HEK293 (cell line): ENCODE measurements around the gene IL6R.
A peak's percentile ranks its signal among the peaks of the same experiment; 100 is the strongest.

Source experiments
- CTCF ChIA-PET: fragments of 350-600 bp; formaldehyde crosslinking; extraction: SDS; loops from one replicate; lab custom pipeline; 2021; ENCODE audit warnings: antibody characterized with exemption; lab: Yijun Ruan, JAX
- POLR2A ChIA-PET: fragments of 300-600 bp; formaldehyde crosslinking; extraction: SDS; loops from one replicate; lab custom pipeline; 2020; ENCODE audit warnings: antibody characterized with exemption, inconsistent platforms; lab: Yijun Ruan, JAX
- H3K27ac ChIP-seq: fragments of 200-500 bp; sonication (Bioruptor generic); 2 replicates; pipeline ENCODE4 v1.5.1; 2014; ENCODE audit warnings: low read depth, low read length, control low read depth, inconsistent platforms; ENCODE audit errors: extremely low read depth
- H3K36me3 ChIP-seq, 2 experiments: fragments of 200-500 bp in 1 of 2; sonication (Bioruptor generic) in 1 of 2; 1 replicate in 1 of 2; 2 replicates in 1 of 2; pipeline ENCODE4 v1.5.1; 2014 to 2017; ENCODE audit warnings: inconsistent platforms in 2 of 2, low read length in 2 of 2; ENCODE audit not compliant: control insufficient read depth in 2 of 2, insufficient read depth in 1 of 2
- H3K4me1 ChIP-seq: fragments of 200-500 bp; sonication (Bioruptor generic); 2 replicates; pipeline ENCODE4 v1.5.1; 2014; ENCODE audit warnings: mild to moderate bottlenecking, low read length, inconsistent platforms; ENCODE audit not compliant: control insufficient read depth, insufficient read depth
- H3K4me3 ChIP-seq: 2 replicates; pipeline ENCODE4 v1.5.1; 2011; ENCODE audit warnings: low read depth, mild to moderate bottlenecking, control low read depth, low read length, moderate library complexity
- H3K9me3 ChIP-seq: fragments of 200-500 bp; sonication (Bioruptor generic); 2 replicates; pipeline ENCODE4 v1.5.1; 2014; ENCODE audit warnings: low read depth, low read length, inconsistent platforms; ENCODE audit not compliant: control insufficient read depth, insufficient read depth
- ZBTB1 ChIP-seq: fragments of 450-650 bp; formaldehyde crosslinking; IDR thresholded peaks from 2 replicates; pipeline ENCODE4 v1.5.1; 2016; ENCODE audit warnings: missing biosample characterization, missing genetic modification characterization
- ZNF175 ChIP-seq: fragments of 450-650 bp; formaldehyde crosslinking; IDR thresholded peaks from 2 replicates; pipeline ENCODE4 v1.5.1; 2016; ENCODE audit warnings: missing biosample characterization, missing genetic modification characterization
- ZNF473 ChIP-seq: fragments of 450-650 bp; formaldehyde crosslinking; IDR thresholded peaks from 2 replicates; pipeline ENCODE4 v1.5.1; 2017; ENCODE audit warnings: missing biosample characterization, missing genetic modification characterization
- ZNF600 ChIP-seq: fragments of 450-650 bp; formaldehyde crosslinking; IDR thresholded peaks from 2 replicates; pipeline ENCODE4 v1.5.1; 2016; ENCODE audit warnings: missing biosample characterization, missing genetic modification characterization
- ZNF610 ChIP-seq: fragments of 450-650 bp; formaldehyde crosslinking; IDR thresholded peaks from 2 replicates; pipeline ENCODE4 v1.5.1; 2016; ENCODE audit warnings: missing biosample characterization, missing genetic modification characterization, borderline replicate concordance
- ZNF670 ChIP-seq: fragments of 450-650 bp; formaldehyde crosslinking; IDR thresholded peaks from 2 replicates; pipeline ENCODE4 v1.5.1; 2016; ENCODE audit warnings: missing biosample characterization, missing genetic modification characterization, low read depth
- TF ChIP-seq, protein P1 (sequence below): fragments of 450-650 bp; formaldehyde crosslinking; IDR thresholded peaks from 2 replicates; pipeline ENCODE4 v1.5.1; 2016; ENCODE audit warnings: missing biosample characterization, missing genetic modification characterization
- TF ChIP-seq, protein P2 (sequence below): sonication (generic); formaldehyde crosslinking; IDR thresholded peaks from 2 replicates; pipeline ENCODE4 v1.8.1; 2022; ENCODE audit warnings: mild to moderate bottlenecking, moderate library complexity, missing genetic modification reagents
- TF ChIP-seq, protein P3 (sequence below): fragments of 450-650 bp; formaldehyde crosslinking; IDR thresholded peaks from 2 replicates; pipeline ENCODE4 v1.5.1; 2016; ENCODE audit warnings: missing biosample characterization, missing genetic modification characterization
- TF ChIP-seq, protein P4 (sequence below): fragments of 450-650 bp; formaldehyde crosslinking; IDR thresholded peaks from 2 replicates; pipeline ENCODE4 v1.5.1; 2017; ENCODE audit warnings: missing biosample characterization, missing genetic modification characterization
- TF ChIP-seq, protein P5 (sequence below): fragments of 450-650 bp; formaldehyde crosslinking; IDR thresholded peaks from 2 replicates; pipeline ENCODE4 v1.5.1; 2016; ENCODE audit warnings: missing biosample characterization, missing genetic modification characterization
- TF ChIP-seq, protein P6 (sequence below): fragments of 450-650 bp; formaldehyde crosslinking; IDR thresholded peaks from 2 replicates; pipeline ENCODE4 v1.5.1; 2017; ENCODE audit warnings: missing biosample characterization, missing genetic modification characterization

IL6R gene

DNA sequence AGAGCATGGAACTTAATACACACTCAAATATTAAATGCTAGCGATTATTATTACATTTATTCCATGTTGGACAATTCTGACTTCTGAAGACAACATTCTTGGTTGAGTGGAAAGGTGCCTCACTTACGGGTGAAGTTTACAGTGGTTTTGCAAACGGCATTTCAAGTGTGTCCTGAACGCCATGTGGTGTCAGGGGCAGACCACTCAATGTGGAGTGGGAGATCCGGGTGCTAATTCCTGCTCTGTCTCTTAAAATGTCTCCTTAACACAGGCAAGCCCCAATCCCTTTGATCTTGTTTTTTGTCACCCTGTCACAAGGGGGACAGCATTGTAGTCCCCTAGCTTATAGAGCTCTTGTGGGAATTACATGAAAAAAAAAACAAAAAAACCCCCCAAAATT, 91.2 kb downstream of the IL6R start:
- Histone ChIP-seq H3K9me3 (no peaks in the 10 kb centered on the region), H3K4me3 (no peak overlapping the region), H3K36me3 (no peaks in the 10 kb centered on the region), H3K4me1 (no peaks in the 10 kb centered on the region), H3K27ac (no peak overlapping the region)
- ChIA-PET POLR2A (no interaction called here), CTCF (interaction anchor here (1.0 to 2.2 kb wide), 3 partner anchors 49 to 63 kb away, joined by 3 to 9 read pairs (median 4); no protein-coding TSS in a partner anchor)
- TF ChIP-seq, protein P1, sequence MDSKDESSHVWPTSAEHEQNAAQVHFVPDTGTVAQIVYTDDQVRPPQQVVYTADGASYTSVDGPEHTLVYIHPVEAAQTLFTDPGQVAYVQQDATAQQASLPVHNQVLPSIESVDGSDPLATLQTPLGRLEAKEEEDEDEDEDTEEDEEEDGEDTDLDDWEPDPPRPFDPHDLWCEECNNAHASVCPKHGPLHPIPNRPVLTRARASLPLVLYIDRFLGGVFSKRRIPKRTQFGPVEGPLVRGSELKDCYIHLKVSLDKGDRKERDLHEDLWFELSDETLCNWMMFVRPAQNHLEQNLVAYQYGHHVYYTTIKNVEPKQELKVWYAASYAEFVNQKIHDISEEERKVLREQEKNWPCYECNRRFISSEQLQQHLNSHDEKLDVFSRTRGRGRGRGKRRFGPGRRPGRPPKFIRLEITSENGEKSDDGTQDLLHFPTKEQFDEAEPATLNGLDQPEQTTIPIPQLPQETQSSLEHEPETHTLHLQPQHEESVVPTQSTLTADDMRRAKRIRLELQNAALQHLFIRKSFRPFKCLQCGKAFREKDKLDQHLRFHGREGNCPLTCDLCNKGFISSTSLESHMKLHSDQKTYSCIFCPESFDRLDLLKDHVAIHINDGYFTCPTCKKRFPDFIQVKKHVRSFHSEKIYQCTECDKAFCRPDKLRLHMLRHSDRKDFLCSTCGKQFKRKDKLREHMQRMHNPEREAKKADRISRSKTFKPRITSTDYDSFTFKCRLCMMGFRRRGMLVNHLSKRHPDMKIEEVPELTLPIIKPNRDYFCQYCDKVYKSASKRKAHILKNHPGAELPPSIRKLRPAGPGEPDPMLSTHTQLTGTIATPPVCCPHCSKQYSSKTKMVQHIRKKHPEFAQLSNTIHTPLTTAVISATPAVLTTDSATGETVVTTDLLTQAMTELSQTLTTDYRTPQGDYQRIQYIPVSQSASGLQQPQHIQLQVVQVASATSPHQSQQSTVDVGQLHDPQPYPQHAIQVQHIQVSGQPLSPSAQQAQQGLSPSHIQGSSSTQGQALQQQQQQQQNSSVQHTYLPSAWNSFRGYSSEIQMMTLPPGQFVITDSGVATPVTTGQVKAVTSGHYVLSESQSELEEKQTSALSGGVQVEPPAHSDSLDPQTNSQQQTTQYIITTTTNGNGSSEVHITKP (tag by site-specific recombination): 0 out of 2 replicates have a peak, but pooled peaks have one; percentile 20
- no peak for TF ChIP-seq ZNF473 (tag by site-specific recombination)
- TF ChIP-seq ZNF610 (tag by site-specific recombination): no peak
- TF ChIP-seq ZNF600: no peak
- TF ChIP-seq, protein P2, sequence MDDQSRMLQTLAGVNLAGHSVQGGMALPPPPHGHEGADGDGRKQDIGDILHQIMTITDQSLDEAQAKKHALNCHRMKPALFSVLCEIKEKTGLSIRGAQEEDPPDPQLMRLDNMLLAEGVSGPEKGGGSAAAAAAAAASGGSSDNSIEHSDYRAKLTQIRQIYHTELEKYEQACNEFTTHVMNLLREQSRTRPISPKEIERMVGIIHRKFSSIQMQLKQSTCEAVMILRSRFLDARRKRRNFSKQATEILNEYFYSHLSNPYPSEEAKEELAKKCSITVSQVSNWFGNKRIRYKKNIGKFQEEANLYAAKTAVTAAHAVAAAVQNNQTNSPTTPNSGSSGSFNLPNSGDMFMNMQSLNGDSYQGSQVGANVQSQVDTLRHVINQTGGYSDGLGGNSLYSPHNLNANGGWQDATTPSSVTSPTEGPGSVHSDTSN (CRISPR knock-in tag): no peak
- no peak for TF ChIP-seq ZNF670 (tag by site-specific recombination)
- TF ChIP-seq, protein P3, sequence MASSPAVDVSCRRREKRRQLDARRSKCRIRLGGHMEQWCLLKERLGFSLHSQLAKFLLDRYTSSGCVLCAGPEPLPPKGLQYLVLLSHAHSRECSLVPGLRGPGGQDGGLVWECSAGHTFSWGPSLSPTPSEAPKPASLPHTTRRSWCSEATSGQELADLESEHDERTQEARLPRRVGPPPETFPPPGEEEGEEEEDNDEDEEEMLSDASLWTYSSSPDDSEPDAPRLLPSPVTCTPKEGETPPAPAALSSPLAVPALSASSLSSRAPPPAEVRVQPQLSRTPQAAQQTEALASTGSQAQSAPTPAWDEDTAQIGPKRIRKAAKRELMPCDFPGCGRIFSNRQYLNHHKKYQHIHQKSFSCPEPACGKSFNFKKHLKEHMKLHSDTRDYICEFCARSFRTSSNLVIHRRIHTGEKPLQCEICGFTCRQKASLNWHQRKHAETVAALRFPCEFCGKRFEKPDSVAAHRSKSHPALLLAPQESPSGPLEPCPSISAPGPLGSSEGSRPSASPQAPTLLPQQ (tag by site-specific recombination): no peak
- TF ChIP-seq, protein P4, sequence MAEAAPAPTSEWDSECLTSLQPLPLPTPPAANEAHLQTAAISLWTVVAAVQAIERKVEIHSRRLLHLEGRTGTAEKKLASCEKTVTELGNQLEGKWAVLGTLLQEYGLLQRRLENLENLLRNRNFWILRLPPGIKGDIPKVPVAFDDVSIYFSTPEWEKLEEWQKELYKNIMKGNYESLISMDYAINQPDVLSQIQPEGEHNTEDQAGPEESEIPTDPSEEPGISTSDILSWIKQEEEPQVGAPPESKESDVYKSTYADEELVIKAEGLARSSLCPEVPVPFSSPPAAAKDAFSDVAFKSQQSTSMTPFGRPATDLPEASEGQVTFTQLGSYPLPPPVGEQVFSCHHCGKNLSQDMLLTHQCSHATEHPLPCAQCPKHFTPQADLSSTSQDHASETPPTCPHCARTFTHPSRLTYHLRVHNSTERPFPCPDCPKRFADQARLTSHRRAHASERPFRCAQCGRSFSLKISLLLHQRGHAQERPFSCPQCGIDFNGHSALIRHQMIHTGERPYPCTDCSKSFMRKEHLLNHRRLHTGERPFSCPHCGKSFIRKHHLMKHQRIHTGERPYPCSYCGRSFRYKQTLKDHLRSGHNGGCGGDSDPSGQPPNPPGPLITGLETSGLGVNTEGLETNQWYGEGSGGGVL (tag by site-specific recombination): no peak
- no peak for TF ChIP-seq ZNF175 (tag by site-specific recombination)

DNA sequence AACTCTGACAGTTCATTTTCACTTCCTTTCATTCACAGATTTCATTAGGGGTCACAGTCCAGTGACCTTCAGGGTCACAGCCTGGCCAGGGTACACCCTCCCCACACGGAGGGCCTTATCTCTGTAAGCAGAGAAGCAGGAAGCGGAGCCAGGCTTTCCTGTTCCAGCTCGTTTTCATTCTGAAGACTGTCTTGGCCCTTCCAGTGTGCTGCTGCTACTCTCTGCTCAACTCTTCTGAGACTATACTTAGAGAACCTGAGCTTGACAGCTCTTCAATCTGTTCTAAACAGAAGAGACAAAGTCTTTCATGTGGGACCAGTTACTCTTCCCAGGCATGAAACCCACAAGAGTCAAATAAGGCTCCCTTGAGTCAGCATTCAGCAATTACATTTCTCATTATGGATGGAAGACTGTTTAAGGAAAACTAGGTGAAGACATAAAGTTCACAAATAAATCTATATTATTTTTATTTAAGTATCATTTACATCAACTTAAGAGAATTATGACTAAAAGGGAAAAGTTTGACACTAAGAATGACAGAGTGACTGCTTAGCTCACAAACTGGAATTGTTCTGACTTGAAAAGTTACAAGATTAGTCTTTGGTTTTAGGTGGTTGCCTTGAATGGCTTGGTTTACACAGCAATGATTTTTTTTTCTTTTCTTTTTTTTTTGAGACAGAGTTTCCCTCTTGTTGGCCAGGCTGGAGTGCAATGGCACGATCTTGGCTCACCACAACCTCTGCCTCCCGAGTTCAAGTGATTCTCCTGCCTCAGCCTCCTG, 92.1 kb downstream of the IL6R start:
- POLR2A ChIA-PET: no interaction called here
- Histone ChIP-seq H3K4me3 (no peak overlapping the region), H3K36me3 (no peaks in the 10 kb centered on the region)
- TF ChIP-seq, protein P5, sequence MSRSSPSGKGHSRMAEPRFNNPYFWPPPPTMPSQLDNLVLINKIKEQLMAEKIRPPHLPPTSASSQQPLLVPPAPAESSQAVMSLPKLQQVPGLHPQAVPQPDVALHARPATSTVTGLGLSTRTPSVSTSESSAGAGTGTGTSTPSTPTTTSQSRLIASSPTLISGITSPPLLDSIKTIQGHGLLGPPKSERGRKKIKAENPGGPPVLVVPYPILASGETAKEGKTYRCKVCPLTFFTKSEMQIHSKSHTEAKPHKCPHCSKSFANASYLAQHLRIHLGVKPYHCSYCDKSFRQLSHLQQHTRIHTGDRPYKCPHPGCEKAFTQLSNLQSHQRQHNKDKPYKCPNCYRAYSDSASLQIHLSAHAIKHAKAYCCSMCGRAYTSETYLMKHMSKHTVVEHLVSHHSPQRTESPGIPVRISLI (tag by site-specific recombination): 0 out of 2 replicates have a peak, but pooled peaks have one; percentile 13
- TF ChIP-seq, protein P6, sequence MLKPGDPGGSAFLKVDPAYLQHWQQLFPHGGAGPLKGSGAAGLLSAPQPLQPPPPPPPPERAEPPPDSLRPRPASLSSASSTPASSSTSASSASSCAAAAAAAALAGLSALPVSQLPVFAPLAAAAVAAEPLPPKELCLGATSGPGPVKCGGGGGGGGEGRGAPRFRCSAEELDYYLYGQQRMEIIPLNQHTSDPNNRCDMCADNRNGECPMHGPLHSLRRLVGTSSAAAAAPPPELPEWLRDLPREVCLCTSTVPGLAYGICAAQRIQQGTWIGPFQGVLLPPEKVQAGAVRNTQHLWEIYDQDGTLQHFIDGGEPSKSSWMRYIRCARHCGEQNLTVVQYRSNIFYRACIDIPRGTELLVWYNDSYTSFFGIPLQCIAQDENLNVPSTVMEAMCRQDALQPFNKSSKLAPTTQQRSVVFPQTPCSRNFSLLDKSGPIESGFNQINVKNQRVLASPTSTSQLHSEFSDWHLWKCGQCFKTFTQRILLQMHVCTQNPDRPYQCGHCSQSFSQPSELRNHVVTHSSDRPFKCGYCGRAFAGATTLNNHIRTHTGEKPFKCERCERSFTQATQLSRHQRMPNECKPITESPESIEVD: 0 out of 2 replicates have a peak, but pooled peaks have one; percentile 7
- TF ChIP-seq ZBTB1: no peak
- TF ChIP-seq, all 188 proteins: peak for 2
- H3K27ac ChIP-seq: no peak overlapping the region
- H3K9me3 ChIP-seq: no peaks in the 10 kb centered on the region
- CTCF ChIA-PET: interaction anchor here (1.0 to 2.2 kb wide), 3 partner anchors 48 to 63 kb away, joined by 3 to 9 read pairs (median 4); no protein-coding TSS in a partner anchor
- H3K4me1 ChIP-seq: no peaks in the 10 kb centered on the region
